Hematopoietic multipotent progenitor cell treated with erythropoietin and hydrocortisone succinate and interleukin-3 and kit ligand, for 15 days (in vitro differentiated cells): ENCODE measurements around the gene DOCK7.
"Not testable (repeated sequence)": the region's sequence is repeated elsewhere in the genome, so short reads cannot be mapped to it uniquely, and the experiment has no call there.

Source experiments
- DNase-seq: peaks from one replicate; pipeline ENCODE4 v3.0.0-alpha.2; 2015; ENCODE audit warnings: low spot score

Gene DOCK7, protein sequence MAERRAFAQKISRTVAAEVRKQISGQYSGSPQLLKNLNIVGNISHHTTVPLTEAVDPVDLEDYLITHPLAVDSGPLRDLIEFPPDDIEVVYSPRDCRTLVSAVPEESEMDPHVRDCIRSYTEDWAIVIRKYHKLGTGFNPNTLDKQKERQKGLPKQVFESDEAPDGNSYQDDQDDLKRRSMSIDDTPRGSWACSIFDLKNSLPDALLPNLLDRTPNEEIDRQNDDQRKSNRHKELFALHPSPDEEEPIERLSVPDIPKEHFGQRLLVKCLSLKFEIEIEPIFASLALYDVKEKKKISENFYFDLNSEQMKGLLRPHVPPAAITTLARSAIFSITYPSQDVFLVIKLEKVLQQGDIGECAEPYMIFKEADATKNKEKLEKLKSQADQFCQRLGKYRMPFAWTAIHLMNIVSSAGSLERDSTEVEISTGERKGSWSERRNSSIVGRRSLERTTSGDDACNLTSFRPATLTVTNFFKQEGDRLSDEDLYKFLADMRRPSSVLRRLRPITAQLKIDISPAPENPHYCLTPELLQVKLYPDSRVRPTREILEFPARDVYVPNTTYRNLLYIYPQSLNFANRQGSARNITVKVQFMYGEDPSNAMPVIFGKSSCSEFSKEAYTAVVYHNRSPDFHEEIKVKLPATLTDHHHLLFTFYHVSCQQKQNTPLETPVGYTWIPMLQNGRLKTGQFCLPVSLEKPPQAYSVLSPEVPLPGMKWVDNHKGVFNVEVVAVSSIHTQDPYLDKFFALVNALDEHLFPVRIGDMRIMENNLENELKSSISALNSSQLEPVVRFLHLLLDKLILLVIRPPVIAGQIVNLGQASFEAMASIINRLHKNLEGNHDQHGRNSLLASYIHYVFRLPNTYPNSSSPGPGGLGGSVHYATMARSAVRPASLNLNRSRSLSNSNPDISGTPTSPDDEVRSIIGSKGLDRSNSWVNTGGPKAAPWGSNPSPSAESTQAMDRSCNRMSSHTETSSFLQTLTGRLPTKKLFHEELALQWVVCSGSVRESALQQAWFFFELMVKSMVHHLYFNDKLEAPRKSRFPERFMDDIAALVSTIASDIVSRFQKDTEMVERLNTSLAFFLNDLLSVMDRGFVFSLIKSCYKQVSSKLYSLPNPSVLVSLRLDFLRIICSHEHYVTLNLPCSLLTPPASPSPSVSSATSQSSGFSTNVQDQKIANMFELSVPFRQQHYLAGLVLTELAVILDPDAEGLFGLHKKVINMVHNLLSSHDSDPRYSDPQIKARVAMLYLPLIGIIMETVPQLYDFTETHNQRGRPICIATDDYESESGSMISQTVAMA (N-terminal part only)

GRCh38 chr1:62687903-62688686 is at the start of gene DOCK7:
TSS of gene DOCK7 (minus strand) at chr1:62688386. CDS start at chr1:62688264, 122 bp downstream.
- DNase-seq: peak; percentile 62

GRCh38 chr1:62735491-62736171 is 47.4 kb upstream of the DOCK7 start:
- no peak for DNase-seq

GRCh38 chr1:62732331-62732730 is 44.1 kb upstream of the DOCK7 start:
- no peak for DNase-seq

- DNase-seq: no peak
Measured at GRCh38 chr1:62728963-62729362, 40.8 kb upstream of the DOCK7 start.

GRCh38 chr1:62727656-62728407 is 39.6 kb upstream of the DOCK7 start:
- DNase-seq: no peak

- DNase-seq: no peak
Measured at GRCh38 chr1:62726011-62726442, 37.8 kb upstream of the DOCK7 start.

- DNase-seq: no peak
Measured at GRCh38 chr1:62725255-62725654, 37.1 kb upstream of the DOCK7 start.

- no peak for DNase-seq
Measured at GRCh38 chr1:62724430-62724829, 36.2 kb upstream of the DOCK7 start.

DNA sequence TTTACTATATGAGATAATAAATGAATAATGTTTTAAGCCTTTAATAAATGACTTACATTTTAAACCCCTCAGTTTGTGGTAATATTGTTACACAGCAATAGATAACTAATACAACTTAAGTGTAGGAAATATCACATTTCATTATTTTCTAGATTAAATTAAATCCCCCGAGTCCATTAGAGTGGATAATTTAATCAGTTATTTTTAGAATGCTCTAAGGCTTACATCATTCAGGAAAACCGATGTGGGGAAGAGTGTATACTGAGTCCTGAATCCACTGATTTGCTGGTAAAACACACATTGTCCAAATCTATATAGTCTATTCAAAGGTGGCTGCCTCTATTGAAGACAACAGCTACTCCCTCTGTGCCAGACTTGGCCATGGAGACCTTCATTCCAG is 35.7 kb upstream of the DOCK7 start:
- DNase-seq: no peak

DNA sequence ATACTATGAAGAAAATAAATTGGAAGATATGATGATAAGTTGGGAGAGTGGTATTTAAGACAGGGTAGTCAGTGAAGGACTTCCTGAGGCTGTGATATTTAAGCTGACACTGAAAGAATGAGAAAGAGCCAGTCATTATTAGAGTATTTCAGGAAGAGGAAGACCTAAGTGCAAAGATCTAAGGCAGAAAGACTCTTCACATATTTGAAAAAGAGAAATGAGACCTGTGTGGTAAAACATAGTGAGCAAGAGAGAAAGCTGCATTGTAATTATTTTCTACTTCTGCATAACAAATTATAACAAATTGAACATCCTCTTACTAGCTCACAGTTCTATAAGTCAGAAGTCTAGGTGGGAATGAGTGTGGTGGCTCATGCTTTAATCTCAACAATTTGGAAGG is 34.6 kb upstream of the DOCK7 start:
- DNase-seq: no peak

DNA sequence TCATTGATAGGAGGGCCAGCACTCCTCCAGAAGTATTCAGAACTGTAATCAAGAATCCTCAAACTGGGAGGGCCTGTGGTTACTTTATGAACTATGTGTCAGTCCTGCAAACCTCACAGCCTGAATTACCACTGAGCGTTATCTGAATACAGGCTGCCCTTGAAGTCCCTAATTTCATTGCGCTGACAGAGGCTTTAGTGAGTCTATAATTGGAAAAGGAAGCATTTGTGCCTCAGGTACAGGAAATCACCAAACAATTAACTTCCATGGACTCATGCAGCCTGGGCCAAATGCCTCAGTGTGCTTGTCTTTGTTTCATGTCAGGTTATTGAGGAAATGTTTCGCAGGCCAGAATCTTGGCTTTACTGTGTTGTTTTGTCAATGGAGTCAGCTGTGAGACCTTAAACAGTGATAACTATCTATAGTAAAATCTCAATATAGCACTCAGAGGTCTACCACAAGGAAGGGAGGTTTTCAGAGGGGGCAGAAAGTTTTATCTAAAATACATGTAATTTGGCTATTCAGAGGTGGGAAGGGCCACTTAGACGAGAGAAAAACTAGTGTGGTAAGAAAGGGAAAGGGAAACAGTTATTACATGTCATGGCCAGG is 32.9 kb upstream of the DOCK7 start:
- no peak for DNase-seq

- not testable (repeated sequence) for DNase-seq
Measured at GRCh38 chr1:62718400-62718799, 30.2 kb upstream of the DOCK7 start.

DNA sequence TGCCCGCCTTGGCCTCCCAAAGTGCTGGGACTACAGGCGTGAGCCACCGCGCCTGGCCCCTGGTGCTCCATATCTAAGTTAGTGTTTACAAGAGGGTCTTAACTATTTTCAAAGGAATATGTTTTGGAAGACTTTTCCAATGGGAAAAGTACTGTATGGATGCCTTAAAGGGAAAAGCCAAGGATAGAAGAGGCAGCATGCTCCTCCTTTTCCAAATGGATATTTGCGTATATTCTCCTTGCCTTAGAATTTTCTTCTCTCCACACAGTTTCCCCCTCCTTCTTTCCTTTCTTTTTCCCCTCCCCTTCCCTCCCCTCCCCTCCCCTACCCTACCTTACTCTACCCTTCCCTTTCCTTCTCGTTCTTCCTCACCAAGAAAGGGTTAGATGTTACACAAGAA is 29.3 kb upstream of the DOCK7 start:
- DNase-seq: no peak

GRCh38 chr1:62716397-62716796 is 28.2 kb upstream of the DOCK7 start:
- no peak for DNase-seq

DNA sequence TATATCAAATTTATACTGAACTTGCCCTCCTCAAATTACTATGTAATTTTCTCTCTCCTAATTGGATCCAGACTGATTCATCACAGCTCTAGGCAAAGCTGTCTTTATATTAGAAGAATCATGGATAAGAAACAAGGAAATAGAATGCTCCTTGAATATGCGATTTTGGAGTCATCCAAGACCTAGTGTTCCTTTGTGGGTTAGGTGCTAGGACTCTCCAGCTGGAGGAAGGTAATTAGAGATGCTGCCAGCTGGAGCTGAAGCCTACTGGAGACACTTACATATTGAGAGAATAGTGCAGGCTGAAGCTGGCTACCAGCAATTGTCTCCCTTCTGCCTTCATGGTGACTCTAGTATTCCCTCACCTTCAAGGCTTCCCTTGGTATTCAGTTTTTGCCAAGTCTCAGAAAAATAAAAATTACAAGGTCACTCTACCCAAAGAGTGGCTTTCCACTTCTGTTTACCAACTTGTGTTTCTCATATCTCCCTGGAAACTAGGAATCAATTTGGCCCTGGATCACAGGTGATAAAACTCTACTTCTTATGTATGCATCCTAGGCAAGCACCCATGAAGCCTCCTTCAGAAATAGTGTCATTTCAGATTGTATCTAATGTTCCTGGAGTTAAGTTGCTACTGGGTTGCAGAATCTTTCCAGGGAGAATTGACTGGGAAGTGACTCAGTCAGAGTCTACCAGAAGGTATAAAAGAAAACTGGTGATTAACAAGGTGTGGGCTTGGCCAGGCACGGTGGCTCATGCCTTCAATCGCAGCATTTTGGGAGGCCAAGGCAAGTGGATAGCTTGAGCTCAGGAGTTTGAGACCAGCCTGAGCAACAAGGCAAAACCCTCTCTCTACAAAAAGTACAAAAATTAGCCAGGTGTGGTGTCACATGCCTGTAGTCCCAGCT is 24.4 kb upstream of the DOCK7 start:
- no peak for DNase-seq

GRCh38 chr1:62707744-62708120 is 19.5 kb upstream of the DOCK7 start:
- no peak for DNase-seq

GRCh38 chr1:62706985-62707743 is 19.0 kb upstream of the DOCK7 start:
- DNase-seq: no peak

DNA sequence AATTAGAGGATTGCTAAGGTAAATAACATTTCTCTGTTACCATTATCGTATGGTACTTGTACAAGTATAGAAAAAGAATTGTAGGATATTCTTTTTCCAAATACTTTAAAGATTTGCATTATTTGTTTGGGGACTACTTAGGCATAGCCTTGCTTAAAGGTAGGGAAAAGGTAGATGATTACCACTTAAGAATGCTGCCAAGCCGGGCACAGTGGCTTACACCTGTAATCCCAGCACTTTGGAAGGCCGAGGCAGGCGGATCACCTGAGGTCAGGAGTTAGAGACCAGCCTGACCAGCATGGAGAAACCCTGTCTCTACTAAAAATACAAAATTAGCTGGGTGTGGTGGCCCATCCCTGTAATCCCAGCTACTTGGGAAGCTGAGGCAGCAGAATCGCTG is 10.0 kb upstream of the DOCK7 start:
- DNase-seq: not testable (repeated sequence)
